ENCODE results near the gene TTLL11.
"Not testable (repeated sequence)": the region's sequence is repeated elsewhere in the genome, so short reads cannot be mapped to it uniquely, and the experiment has no call there.

Gene TTLL11

DNA sequence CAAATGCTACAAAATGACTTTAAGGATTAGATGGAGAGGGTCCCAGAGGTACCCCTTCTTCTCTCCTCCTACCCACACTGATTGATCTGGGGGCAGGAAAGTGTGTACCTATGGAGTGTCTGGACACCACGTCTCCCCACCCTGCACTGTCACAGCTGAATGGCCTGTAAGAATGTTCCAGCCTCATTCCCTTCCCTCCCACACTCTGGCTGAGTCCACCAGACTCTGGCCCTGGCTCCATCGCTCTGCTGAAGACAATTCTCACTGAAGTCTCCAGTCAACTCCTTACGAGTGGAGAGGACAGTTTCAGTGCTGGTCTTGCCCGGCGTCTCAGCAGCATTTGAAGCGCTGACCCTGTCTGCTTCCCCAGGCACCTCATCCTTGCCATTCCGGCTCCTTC is 105.8 kb downstream of the TTLL11 start:
- TF ChIP-seq, protein P1, sequence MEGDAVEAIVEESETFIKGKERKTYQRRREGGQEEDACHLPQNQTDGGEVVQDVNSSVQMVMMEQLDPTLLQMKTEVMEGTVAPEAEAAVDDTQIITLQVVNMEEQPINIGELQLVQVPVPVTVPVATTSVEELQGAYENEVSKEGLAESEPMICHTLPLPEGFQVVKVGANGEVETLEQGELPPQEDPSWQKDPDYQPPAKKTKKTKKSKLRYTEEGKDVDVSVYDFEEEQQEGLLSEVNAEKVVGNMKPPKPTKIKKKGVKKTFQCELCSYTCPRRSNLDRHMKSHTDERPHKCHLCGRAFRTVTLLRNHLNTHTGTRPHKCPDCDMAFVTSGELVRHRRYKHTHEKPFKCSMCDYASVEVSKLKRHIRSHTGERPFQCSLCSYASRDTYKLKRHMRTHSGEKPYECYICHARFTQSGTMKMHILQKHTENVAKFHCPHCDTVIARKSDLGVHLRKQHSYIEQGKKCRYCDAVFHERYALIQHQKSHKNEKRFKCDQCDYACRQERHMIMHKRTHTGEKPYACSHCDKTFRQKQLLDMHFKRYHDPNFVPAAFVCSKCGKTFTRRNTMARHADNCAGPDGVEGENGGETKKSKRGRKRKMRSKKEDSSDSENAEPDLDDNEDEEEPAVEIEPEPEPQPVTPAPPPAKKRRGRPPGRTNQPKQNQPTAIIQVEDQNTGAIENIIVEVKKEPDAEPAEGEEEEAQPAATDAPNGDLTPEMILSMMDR (IDR thresholded peaks at IDR 0.05; ENCODE audit: control insufficient read depth, extremely low read depth, insufficient read depth), result no peak
- H3K4me3 ChIP-seq (ENCODE audit: low read depth, low read length), result no peak overlapping the region
- no peak for DNase-seq (ENCODE audit: low read depth)

DNA sequence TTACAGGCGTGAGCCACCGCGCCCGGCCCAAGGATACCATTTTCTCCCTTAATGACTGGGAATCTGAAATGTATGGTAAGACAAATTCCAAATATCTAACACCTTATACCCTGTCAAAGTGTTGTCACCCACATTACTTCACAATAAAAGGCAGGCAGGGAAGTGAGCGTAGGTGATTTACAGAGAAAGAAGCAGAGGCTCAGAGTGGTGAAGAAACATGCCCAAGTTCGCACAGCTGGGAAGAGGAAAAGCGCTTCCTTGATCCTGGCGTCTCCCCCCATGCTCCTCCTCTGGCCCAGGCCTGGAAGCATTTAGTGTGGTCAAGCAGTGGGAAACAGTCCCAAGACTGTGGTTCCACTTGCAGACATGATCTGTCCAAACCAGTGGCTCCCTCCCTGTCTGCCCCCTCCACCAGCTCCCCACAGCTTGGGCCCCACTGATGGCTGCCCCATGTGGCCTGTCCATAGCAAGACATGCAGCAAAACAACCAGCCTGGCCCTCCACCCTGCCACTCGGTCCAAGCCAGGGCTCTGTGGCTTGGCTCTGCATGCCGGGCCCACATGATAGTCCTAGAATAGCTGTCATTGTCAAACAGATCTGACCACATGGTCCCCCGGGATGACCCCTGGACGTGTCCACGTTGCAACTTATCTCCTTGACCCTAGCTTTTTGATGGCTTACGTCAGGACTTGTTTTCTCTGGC is 107.2 kb downstream of the TTLL11 start:
- H3K4me3 ChIP-seq (ENCODE audit: low read depth, low read length), result no peak overlapping the region
- DNase-seq (ENCODE audit: low read depth), result no peak
- TF ChIP-seq, protein P1 (IDR thresholded peaks at IDR 0.05; ENCODE audit: control insufficient read depth, extremely low read depth, insufficient read depth), result no peak

DNA sequence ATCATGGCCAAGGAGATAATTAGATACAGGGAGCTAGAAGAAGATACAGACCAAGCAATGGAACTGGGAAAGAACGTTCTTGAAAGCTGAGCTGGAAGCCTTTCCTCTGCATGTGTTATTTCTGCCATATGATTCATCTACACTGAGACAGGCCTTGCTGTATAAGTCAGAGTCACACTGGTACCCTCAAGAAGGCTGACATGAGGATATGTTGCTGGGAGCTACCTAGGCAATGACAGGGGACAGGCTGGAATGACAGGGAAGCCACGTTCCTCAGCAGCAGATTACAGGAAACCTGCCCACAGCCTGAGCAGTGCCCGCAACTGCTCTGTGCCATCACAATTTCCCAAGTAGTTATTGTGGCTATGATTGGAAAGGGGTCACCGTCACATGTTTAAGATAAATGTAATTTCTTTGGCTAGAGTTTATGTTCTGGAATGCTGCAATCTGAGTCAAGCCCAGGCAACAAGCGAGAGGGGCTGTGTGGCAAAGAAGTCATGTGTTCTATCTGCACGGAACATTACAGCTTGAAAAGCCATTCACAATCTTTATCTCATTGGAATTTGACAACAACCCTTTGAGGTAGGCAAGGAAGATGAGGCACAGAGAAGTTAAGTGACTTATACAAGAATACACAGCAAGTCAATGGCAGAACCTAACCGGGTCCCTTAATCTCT is 108.2 kb downstream of the TTLL11 start:
- DNase-seq (ENCODE audit: low read depth), result no peak
- H3K4me3 ChIP-seq (ENCODE audit: low read depth, low read length), result no peak overlapping the region
- TF ChIP-seq, protein P1 (IDR thresholded peaks at IDR 0.05; ENCODE audit: control insufficient read depth, extremely low read depth, insufficient read depth), result no peak

DNA sequence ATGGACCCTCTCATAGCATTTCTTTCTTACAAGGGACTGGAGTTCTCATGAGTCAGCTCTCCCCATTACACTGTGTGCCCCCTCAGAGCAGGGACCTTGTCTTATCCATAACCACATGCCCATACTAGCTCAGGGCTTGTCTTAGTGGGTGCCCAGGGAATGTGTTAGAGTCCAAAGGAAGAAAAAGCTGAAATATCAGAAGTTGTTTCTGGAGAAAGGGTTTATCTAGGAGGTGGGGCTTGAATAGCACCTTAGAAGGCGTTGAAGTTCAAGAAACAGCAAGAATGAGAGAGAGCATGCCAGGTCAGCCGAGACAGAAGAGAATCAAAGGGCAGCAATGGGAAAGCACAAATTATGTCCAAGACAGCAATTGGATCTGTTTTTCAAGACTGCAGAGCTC is 109.4 kb downstream of the TTLL11 start:
- no peak for DNase-seq (ENCODE audit: low read depth)
- H3K4me3 ChIP-seq (ENCODE audit: low read depth, low read length), result no peak overlapping the region
- TF ChIP-seq, protein P1 (IDR thresholded peaks at IDR 0.05; ENCODE audit: control insufficient read depth, extremely low read depth, insufficient read depth), result no peak

DNA sequence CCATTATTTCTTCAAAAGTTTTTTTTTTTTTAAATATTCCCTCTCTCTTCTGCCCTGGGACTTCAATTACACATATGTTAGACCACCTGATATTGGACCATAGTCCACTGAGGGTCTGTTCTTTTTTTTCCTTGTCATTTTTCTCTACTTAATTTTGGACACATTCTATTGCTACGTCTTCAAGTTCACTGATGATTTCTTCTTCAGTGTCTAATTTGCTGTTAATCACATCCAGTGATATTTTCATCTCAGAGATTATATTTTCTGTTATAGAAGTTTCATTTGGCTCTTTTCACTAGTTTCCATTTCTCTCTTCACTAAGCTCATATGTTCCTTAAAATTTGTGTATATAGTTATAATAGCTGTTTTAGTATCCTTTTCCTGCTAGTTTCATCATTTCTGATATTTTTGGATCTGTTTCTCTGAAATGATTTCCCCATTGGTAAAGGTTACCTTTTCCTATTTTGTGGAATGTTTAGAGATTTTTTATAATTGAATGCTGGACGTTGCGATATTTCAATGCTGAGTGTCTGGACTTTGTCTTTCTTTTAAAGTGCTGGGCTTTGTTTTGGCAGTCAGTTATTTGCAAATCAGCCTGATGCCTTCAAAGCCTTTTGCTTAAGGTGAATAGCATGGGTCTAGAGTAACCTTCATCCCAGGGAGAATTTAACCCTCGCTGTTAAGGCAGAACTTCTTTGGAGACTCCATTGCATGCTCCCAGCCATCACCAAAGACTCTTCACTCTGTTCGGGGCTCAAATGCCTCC is 111.8 kb downstream of the TTLL11 start:
- no peak overlapping the region for H3K4me3 ChIP-seq (ENCODE audit: low read depth, low read length)
- DNase-seq (ENCODE audit: low read depth), result no peak
- TF ChIP-seq, protein P1 (IDR thresholded peaks at IDR 0.05; ENCODE audit: control insufficient read depth, extremely low read depth, insufficient read depth), result no peak

DNA sequence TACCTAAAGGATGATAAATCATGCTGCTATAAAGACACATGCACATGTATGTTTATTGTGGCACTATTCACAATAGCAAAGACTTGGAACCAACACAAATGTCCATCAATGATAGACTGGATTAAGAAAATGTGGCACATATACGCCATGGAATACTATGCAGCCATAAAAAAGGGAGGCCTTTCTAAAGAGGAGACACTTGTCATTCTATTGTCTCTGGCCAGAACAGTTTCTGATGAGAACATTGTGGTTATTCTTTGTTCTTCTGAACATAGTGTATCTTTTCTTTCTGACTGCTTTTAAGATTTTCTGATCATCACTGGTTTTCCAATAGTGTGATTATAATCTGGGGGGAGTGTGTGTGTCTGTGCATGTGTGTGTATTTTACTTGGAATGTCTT is 112.4 kb downstream of the TTLL11 start:
- not testable (repeated sequence) for DNase-seq (ENCODE audit: low read depth); H3K4me3 ChIP-seq (ENCODE audit: low read depth, low read length)

DNA sequence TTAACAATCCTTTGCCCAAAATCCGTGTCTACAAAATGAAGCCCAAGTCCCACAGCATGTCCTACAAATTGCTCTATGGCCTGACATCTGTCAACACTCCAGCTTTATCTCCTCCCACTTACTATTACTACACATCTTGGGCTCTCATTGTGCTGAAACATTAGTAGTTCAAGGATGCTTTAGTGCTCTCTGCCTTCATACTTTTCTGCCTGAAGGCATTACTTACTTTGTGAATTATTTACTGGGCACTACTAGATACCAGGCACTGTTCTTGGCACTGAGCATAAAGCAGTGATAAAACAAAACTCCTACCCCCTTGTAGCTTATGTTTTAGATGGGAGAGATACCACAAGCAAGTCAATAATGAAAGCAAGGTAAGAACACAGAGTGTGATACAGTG is 113.4 kb downstream of the TTLL11 start:
- H3K4me3 ChIP-seq (ENCODE audit: low read depth, low read length), result no peak overlapping the region
- TF ChIP-seq, protein P1 (IDR thresholded peaks at IDR 0.05; ENCODE audit: control insufficient read depth, extremely low read depth, insufficient read depth), result no peak
- DNase-seq (ENCODE audit: low read depth), result no peak

Measured in LNCaP clone FGC (cell line).